Panc1 (cell line): Measurements from ENCODE around the gene GRAMD2A. TPM values are rescaled to one million over a fixed set of nuclear protein-coding genes. Genes with fewer than 3 reads are reported as not detected.

ENCODE experiments used
- ATAC-seq: fragments of 200-7000 bp; cut with Tn5 transposase; 2 replicates; pipeline ENCODE4 v1.9.1; 2020; ENCODE audit warnings: mild to moderate bottlenecking, moderate library complexity
- BruUV-seq: library from RNA; stranded (reverse); fragments of 400-500 nt; replicated peaks from 2 replicates; lab custom pipeline; 2021; lab: Mats Ljungman, UMichigan
- CTCF ChIA-PET: fragments of 300-600 bp; sonication (Branson Sonifier 250); formaldehyde crosslinking; loops from one replicate; lab custom pipeline; 2022; ENCODE audit warnings: antibody characterized with exemption; lab: Charles Lee
- POLR2A ChIA-PET: fragments of 300-600 bp; sonication (Branson Sonifier 250); formaldehyde crosslinking; loops from one replicate; lab custom pipeline; 2022; ENCODE audit warnings: antibody characterized with exemption; lab: Charles Lee
- DNase-seq: peaks from one replicate; pipeline ENCODE4 v3.0.0-alpha.2; 2010; ENCODE audit warnings: low read depth, low spot score
- H3K27ac ChIP-seq: 2 replicates; pipeline ENCODE4 v1.5.1; 2011; ENCODE audit warnings: mild to moderate bottlenecking, low read length, inconsistent platforms
- H3K27me3 ChIP-seq: fragments of 200-500 bp; sonication (Bioruptor generic); 2 replicates; pipeline ENCODE4 v1.6.0; 2014; ENCODE audit warnings: low read length, inconsistent platforms; ENCODE audit not compliant: control insufficient read depth, insufficient read depth
- H3K36me3 ChIP-seq: fragments of 200-500 bp; sonication (Bioruptor generic); 2 replicates; pipeline ENCODE4 v1.5.1; 2014; ENCODE audit warnings: inconsistent platforms, mild to moderate bottlenecking, low read length, moderate library complexity; ENCODE audit not compliant: control insufficient read depth, insufficient read depth
- H3K4me1 ChIP-seq: 2 replicates; pipeline ENCODE4 v1.5.1; 2011; ENCODE audit warnings: inconsistent platforms, mild to moderate bottlenecking, low read length, moderate library complexity; ENCODE audit not compliant: control insufficient read depth, insufficient read depth
- H3K4me3 ChIP-seq, 2 experiments: 2 replicates each; pipeline ENCODE4 v1.5.1; 2011 to 2012; ENCODE audit warnings: low read depth in 2 of 2, low read length in 2 of 2, mild to moderate bottlenecking in 2 of 2, inconsistent platforms in 1 of 2, moderate library complexity in 1 of 2
- H3K9me3 ChIP-seq: fragments of 200-500 bp; sonication (Bioruptor generic); 2 replicates; pipeline ENCODE4 v1.5.1; 2014; ENCODE audit warnings: low read depth, mild to moderate bottlenecking, inconsistent platforms, low read length, moderate library complexity; ENCODE audit not compliant: control insufficient read depth, insufficient read depth
- CTCF ChIP-seq: fragments of 450-650 bp; IDR thresholded peaks from 2 replicates; pipeline ENCODE4 v1.5.1; 2017; ENCODE audit warnings: mild to moderate bottlenecking
- POLR2AphosphoS5 ChIP-seq: IDR thresholded peaks from 2 replicates; pipeline ENCODE4 v1.6.1; 2012; ENCODE audit warnings: mild to moderate bottlenecking, low read depth, low read length, moderate library complexity
- REST ChIP-seq, 2 experiments: IDR thresholded peaks; 2 replicates each; pipeline ENCODE4 v1.6.1; 2011 to 2012; ENCODE audit warnings: low read depth in 2 of 2, control low read depth in 1 of 2, low read length in 1 of 2, mild to moderate bottlenecking in 1 of 2, moderate library complexity in 1 of 2; ENCODE audit not compliant: insufficient read depth in 1 of 2
- SIN3A ChIP-seq: IDR thresholded peaks from 2 replicates; pipeline ENCODE4 v1.6.1; 2012; ENCODE audit warnings: low read depth, mild to moderate bottlenecking, low read length, moderate library complexity, borderline replicate concordance; ENCODE audit not compliant: insufficient read depth
- TCF7L2 ChIP-seq: IDR thresholded peaks from 2 replicates; pipeline ENCODE4 v1.6.1; 2011; ENCODE audit warnings: mild to moderate bottlenecking, low read depth, low read length, inconsistent platforms
- in situ Hi-C: cut with HindIII; loops from 2 replicates; pipeline ENCODE4 v1.10.0; 2016; ENCODE audit warnings: low sequenced_read_pairs, low pct_unique_long_range_greater_than_20kb
- intact Hi-C: fragments of 100-400 bp; cut with micrococcal nuclease; formaldehyde crosslinking; loops from one replicate; pipeline ENCODE4 v1.10.0; 2022; ENCODE audit not compliant: unreplicated experiment
- total RNA-seq: library from RNA; stranded (reverse); gene quantifications from one replicate; pipeline ENCODE4 v1.2.1, GENCODE V29; 2021; ENCODE audit not compliant: unreplicated experiment

GRAMD2A gene
- total RNA-seq, 1 experiment from 2014 or later = 1.3 TPM

- ATAC-seq = no peak
- intact Hi-C loops = no loop called here
- BruUV-seq = no TSS peak
Measured at GRCh38 chr15:72146221-72146620, 51.4 kb downstream of the GRAMD2A start.

More at GRCh38 chr15:72146221-72146620, 51.4 kb downstream of the GRAMD2A start:
- DNase-seq = no peak
- H3K4me3 ChIP-seq = no peak overlapping the region
- TF ChIP-seq SIN3A (no peak), TCF7L2 (no peak), POLR2AphosphoS5 (no peak), CTCF (no peak), REST (IDR thresholded peaks at IDR 0.05; ENCODE audit: insufficient read depth in 1 of 2, low read depth in 2 of 2, low read length in 1 of 2) (no peak)
- ChIA-PET CTCF (no interaction called here), POLR2A (interaction anchor here (0.6 kb wide), 1 partner anchor 309 kb away, joined by 3 read pairs; no protein-coding TSS in a partner anchor)
- in situ Hi-C loops = no loop called here
- no peaks in the 10 kb centered on the region; the same call in 1 of the 2 replicates for H3K27me3 ChIP-seq
- no peaks in the 10 kb centered on the region for H3K4me1 ChIP-seq
- H3K36me3 ChIP-seq = no peaks in the 10 kb centered on the region
- H3K9me3 ChIP-seq = no peaks in the 10 kb centered on the region
- no peak overlapping the region for H3K27ac ChIP-seq
